GM18861 (cell line): ENCODE measurements around the gene ENOX2.

Source experiments
- ATAC-seq: cut with Tn5 transposase; IDR thresholded peaks from one replicate; pipeline ENCODE4 v1.9.1; 2021; ENCODE audit not compliant: unreplicated experiment

ENOX2 gene

GRCh38 chrX:130704053-130705038 lies 198.7 kb downstream of the ENOX2 start:
- ATAC-seq: no peak

- no peak for ATAC-seq
Measured at GRCh38 chrX:130702867-130703707, 199.9 kb downstream of the ENOX2 start.

GRCh38 chrX:130700629-130701028 lies 202.4 kb downstream of the ENOX2 start:
- ATAC-seq: no peak

- ATAC-seq: no peak
Measured at GRCh38 chrX:130699618-130700017, 203.4 kb downstream of the ENOX2 start.

- no peak for ATAC-seq
Measured at GRCh38 chrX:130696542-130696941, 206.5 kb downstream of the ENOX2 start.

- no peak for ATAC-seq
Measured at GRCh38 chrX:130695931-130696330, 207.1 kb downstream of the ENOX2 start.

GRCh38 chrX:130694983-130695382 lies 208.0 kb downstream of the ENOX2 start:
- no peak for ATAC-seq

- no peak for ATAC-seq
Measured at GRCh38 chrX:130691576-130691975, 211.4 kb downstream of the ENOX2 start.

- ATAC-seq: no peak
Measured at GRCh38 chrX:130688360-130688759, 214.6 kb downstream of the ENOX2 start.

GRCh38 chrX:130682990-130683389 lies 220.0 kb downstream of the ENOX2 start:
- ATAC-seq: no peak

GRCh38 chrX:130680164-130681035 lies 222.6 kb downstream of the ENOX2 start:
- no peak for ATAC-seq

GRCh38 chrX:130676861-130677260 lies 226.1 kb downstream of the ENOX2 start:
- ATAC-seq: no peak

GRCh38 chrX:130672214-130672613 lies 230.8 kb downstream of the ENOX2 start:
- no peak for ATAC-seq

- no peak for ATAC-seq
Measured at GRCh38 chrX:130669233-130669632, 233.8 kb downstream of the ENOX2 start.

- no peak for ATAC-seq
Measured at GRCh38 chrX:130665263-130665662, 237.7 kb downstream of the ENOX2 start.

GRCh38 chrX:130658310-130658709 lies 244.7 kb downstream of the ENOX2 start:
- ATAC-seq: no peak

GRCh38 chrX:130654409-130654950 lies 248.5 kb downstream of the ENOX2 start:
- no peak for ATAC-seq

GRCh38 chrX:130652824-130653578 lies 250.0 kb downstream of the ENOX2 start:
- ATAC-seq: no peak

GRCh38 chrX:130649738-130650137 lies 253.3 kb downstream of the ENOX2 start:
- no peak for ATAC-seq

GRCh38 chrX:130647468-130647867 lies 255.5 kb downstream of the ENOX2 start:
- no peak for ATAC-seq
